ENCODE results near the gene SORD.
"Not testable (repeated sequence)": the region's sequence is repeated elsewhere in the genome, so short reads cannot be mapped to it uniquely, and the experiment has no call there.

The SORD gene

DNA sequence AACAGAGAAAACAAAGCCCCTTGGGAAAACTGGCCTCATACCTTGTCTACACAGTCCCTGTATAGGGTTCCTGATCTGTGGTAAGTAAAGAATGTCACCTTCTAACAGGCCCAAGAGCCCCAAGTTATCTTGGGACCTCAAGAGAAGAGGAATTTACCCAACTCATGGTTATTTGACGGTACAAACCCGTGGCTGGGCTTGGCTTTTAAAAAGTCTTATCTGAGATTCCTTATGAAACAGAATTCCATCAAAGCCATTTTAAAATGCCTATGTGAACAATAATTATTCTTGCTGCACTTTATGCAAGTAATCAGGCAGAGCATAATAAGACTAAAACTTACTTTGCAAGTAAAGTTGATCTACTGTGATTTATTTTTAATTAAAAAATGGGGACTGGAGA lies 13.9 kb upstream of the SORD start:
- ChIA-PET POLR2A (no interaction called here), CTCF (no interaction called here)
- DNase-seq (ENCODE audit: extremely low spot score): no peak
- TF ChIP-seq, protein P1, sequence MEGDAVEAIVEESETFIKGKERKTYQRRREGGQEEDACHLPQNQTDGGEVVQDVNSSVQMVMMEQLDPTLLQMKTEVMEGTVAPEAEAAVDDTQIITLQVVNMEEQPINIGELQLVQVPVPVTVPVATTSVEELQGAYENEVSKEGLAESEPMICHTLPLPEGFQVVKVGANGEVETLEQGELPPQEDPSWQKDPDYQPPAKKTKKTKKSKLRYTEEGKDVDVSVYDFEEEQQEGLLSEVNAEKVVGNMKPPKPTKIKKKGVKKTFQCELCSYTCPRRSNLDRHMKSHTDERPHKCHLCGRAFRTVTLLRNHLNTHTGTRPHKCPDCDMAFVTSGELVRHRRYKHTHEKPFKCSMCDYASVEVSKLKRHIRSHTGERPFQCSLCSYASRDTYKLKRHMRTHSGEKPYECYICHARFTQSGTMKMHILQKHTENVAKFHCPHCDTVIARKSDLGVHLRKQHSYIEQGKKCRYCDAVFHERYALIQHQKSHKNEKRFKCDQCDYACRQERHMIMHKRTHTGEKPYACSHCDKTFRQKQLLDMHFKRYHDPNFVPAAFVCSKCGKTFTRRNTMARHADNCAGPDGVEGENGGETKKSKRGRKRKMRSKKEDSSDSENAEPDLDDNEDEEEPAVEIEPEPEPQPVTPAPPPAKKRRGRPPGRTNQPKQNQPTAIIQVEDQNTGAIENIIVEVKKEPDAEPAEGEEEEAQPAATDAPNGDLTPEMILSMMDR (IDR thresholded peaks at IDR 0.05; ENCODE audit: control extremely low read depth, extremely low read depth, low read depth, missing control alignments): no peak

DNA sequence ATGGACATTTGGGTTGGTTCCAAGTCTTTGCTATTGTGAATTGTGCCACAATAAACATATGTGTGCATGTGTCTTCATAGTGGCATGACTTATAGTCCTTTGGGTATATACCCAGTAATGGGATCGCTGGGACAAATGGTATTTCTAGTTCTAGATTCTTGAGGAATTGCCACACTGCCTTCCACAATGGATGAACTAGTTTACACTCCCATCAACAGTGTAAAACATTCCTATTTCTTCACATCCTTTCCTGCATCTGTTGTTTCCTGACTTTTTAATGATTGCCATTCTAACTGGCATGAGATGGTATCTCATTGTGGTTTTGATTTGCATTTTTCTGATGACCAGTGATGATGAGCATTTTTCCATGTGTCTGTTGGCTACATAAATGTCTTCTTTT lies 7.9 kb upstream of the SORD start:
- DNase-seq (ENCODE audit: extremely low spot score); CTCF ChIA-PET; POLR2A ChIA-PET: not testable (repeated sequence)

DNA sequence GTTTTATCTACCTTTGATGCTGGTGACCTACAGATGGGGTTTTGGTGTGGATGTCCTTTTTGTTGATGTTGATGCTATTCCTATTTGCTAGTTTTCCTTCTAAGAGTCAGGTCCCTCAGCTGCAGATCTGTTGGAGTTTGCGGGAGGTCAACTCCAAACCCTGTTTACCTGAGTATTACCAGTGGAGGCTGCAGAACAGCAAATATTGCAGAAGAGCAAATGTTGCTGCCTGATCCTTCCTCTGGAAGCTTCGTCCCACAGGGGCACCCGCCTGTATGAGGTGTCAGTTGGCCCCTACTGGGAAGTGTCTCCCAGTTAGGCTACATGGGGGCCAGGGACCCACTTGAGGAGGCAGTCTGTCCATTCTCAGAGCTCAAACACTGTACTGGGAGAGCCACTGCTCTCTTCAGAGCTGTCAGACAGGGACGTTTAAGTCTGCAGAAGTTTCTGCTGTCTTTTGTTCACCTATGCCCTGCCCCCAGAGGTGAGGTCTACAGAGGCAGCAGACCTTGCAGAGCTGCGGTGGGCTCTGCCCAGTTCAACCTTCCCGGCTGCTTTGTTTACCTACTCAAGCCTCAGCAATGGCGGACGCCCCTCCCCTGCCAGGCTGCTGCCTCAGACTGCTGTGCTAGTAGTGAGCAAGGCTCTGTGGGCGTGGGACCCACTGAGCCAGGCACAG lies 2.6 kb upstream of the SORD start:
- CTCF ChIA-PET: interaction anchor here (0.8 to 1.1 kb wide), 2 partner anchors 9 to 98 kb away, joined by 3 to 4 read pairs; no protein-coding TSS in a partner anchor
- POLR2A ChIA-PET; DNase-seq (ENCODE audit: extremely low spot score): not testable (repeated sequence)

DNA sequence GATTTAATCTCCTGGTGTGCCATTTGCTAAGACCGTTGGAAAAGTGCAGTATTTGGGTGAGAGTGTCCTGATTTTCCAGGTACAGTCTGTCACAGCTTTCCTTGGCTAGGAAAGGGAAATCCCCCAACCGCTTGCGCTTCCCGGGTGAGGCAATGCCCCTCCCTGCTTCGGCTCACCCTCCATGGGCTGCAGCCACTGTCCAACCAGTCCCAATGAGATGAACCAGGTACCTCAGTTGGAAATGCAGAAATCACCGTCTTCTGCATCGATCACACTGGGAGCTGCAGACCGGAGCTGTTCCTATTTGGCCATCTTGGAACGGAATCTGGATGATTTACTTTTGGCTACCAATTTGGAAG lies 2.1 kb upstream of the SORD start:
- DNase-seq (ENCODE audit: extremely low spot score); POLR2A ChIA-PET: not testable (repeated sequence)
- CTCF ChIA-PET: interaction anchor here (1.2 kb wide), 1 partner anchor 16 kb away, joined by 5 read pairs; no protein-coding TSS in a partner anchor

DNA sequence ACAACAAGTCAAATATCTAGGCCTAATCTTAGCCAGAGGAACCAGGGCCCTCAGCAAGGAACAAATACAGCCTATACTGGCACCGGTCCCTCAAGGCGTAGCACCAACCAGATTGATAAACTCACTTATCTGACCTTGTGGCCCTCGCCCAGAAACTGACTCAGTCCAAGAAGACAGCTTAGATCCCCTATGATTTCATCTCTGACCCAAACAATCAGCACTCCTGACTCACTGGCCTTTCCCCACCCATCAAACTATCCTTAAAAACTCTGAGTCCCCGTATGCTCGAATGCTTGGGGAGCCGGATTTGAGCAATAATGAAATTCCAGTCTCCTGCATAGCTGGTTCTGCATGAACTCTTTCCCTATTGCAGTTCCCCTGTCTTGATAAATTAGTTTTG lies 1.6 kb upstream of the SORD start:
- TF ChIP-seq, protein P1 (IDR thresholded peaks at IDR 0.05; ENCODE audit: control extremely low read depth, extremely low read depth, low read depth, missing control alignments): no peak
- no peak for DNase-seq (ENCODE audit: extremely low spot score)
- ChIA-PET POLR2A (no interaction called here), CTCF (interaction anchor here (1.2 kb wide), 1 partner anchor 15 kb away, joined by 5 read pairs; no protein-coding TSS in a partner anchor)

DNA sequence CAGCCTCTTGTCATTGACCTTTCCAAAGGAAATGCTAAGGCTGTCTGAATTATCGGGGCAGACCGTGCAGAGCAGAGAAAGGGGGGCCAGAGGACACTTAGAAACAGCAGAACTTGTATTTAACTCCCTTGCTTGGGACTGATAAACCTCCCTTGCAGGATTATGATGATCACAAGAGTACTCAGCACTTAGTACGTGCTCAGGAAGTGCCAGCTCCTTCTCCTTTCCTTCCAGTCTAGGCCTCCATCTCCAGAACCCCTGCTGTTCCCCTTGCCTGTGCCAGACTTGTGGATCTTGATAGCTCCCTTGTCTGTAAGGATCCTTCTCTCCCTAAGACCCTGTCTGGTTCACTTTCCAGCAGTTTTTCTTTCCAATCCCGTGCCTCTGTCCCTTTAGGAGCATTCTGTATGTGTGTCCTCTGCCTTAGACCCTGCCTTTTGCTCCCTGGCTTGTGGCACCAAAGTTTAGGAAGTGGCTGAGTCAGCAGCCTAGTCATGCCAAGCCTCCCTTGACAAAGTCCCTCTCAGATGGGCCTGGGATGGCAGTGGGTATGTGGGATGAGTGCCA lies 747 bp downstream of the SORD start:
- POLR2A ChIA-PET: no interaction called here
- TF ChIP-seq, protein P1 (IDR thresholded peaks at IDR 0.05; ENCODE audit: control extremely low read depth, extremely low read depth, low read depth, missing control alignments): no peak
- no peak for DNase-seq (ENCODE audit: extremely low spot score)
- CTCF ChIA-PET: interaction anchor here (0.6 to 3.2 kb wide), 4 partner anchors 13 to 94 kb away, joined by 3 to 15 read pairs (median 6); no protein-coding TSS in a partner anchor

DNA sequence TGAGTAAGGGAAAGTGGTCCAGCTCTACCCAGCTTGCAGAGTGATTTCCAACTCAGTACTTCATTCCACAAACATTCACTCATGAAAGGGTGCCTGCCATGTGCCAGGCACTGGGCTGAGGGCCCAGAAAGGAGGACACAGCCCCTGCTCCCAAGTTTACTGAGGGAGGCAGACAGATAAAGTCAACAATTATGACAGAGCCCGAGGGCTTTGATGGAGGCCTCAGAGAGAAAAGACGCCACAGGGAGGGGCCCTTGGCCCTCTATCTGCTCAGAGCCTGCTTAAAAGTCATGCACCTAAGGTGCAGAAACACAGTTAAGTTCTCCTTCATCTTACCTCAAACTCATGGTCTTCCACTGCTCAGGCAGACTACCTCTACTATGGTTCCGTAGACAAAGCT lies 1.7 kb downstream of the SORD start:
- DNase-seq (ENCODE audit: extremely low spot score); POLR2A ChIA-PET: not testable (repeated sequence)
- CTCF ChIA-PET: interaction anchor here (1.9 to 3.2 kb wide), 3 partner anchors 12 to 94 kb away, joined by 5 to 15 read pairs (median 7); no protein-coding TSS in a partner anchor

DNA sequence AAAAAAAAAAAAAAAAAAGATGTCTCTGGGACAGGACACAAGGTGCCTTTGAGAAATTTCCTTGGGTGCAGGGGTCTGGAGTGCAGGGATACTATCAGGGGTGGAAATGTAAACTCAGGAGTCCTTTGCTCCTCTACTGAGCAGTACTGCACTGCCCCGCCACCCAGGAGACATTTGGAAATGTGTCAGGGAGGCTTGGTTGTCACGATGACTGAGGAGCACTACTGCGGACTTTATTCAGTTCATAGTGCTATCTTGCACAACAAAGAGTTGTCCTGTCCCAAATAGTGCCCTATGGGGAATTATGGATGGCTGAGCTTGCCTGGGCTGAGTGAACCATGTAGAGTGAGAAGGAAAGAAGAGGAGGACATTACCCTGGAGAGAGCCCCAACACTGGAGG lies 2.6 kb downstream of the SORD start:
- POLR2A ChIA-PET; DNase-seq (ENCODE audit: extremely low spot score); CTCF ChIA-PET: not testable (repeated sequence)

DNA sequence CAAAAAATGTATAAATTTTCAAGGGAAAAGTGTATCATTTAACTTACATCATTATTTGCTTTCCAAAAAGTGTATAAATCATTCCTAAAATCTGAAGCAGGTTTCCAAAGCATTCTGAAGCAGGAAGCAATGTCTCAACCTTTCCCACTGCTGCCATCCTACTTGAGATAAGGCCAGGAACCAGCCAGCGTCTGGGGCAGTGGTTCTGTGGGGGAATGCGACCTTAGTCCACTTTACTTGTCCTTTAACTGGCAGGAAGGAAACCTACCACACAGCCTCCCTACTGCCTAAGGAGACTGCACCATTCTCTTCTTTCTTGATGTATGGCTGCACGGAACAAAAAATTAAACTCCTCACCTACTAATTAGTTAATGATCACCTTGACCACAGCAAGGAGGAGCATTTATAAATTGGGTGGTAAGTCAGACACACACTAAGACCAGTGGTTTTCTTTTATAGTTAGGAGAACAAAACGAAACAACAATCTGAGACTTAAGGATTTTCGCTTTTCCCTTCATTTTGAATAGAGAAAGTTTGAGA lies 3.7 kb downstream of the SORD start:
- CTCF ChIA-PET: interaction anchor here (2.3 kb wide), 1 partner anchor 10 kb away, joined by 11 read pairs; no protein-coding TSS in a partner anchor
- POLR2A ChIA-PET: no interaction called here
- TF ChIP-seq, protein P1 (IDR thresholded peaks at IDR 0.05; ENCODE audit: control extremely low read depth, extremely low read depth, low read depth, missing control alignments): no peak
- DNase-seq (ENCODE audit: extremely low spot score): no peak
